Measurements from ENCODE around the gene LRP2BP.

LRP2BP gene

GRCh38 chr4:185395238-185395955 lies at the start of gene LRP2BP:
TSS of gene LRP2BP (minus strand) at chr4:185395924. CDS start at chr4:185378186, 17,738 bp downstream.
- DNase-seq (ENCODE audit: low read depth in 3 of 3) = no peak

- DNase-seq (ENCODE audit: low read depth in 3 of 3) = no peak
Observed at GRCh38 chr4:185445209-185445608, 49.5 kb upstream of the LRP2BP start.

- no peak for DNase-seq (ENCODE audit: low read depth in 3 of 3)
Observed at GRCh38 chr4:185441479-185441878, 45.8 kb upstream of the LRP2BP start.

- no peak for DNase-seq (ENCODE audit: low read depth in 3 of 3)
Observed at GRCh38 chr4:185437809-185438208, 42.1 kb upstream of the LRP2BP start.

GRCh38 chr4:185435466-185435865 lies 39.7 kb upstream of the LRP2BP start:
- DNase-seq (ENCODE audit: low read depth in 3 of 3) = no peak

- no peak for DNase-seq (ENCODE audit: low read depth in 3 of 3)
Observed at GRCh38 chr4:185429660-185430059, 33.9 kb upstream of the LRP2BP start.

GRCh38 chr4:185426960-185427688 lies 31.4 kb upstream of the LRP2BP start:
- no peak for DNase-seq (ENCODE audit: low read depth in 3 of 3)

- peak; percentile 69 to 78 (median 74) for DNase-seq (ENCODE audit: low read depth in 3 of 3)
Observed at GRCh38 chr4:185425647-185426352, 30.1 kb upstream of the LRP2BP start, which contains the start of gene UFSP2. TSS of gene UFSP2 (minus strand) at chr4:185425964. CDS start at chr4:185425868, 96 bp downstream.

GRCh38 chr4:185424905-185425646 lies 29.4 kb upstream of the LRP2BP start:
- no peak for DNase-seq (ENCODE audit: low read depth in 3 of 3)

GRCh38 chr4:185421366-185422124 lies 25.8 kb upstream of the LRP2BP start:
- no peak for DNase-seq (ENCODE audit: low read depth in 3 of 3)

- no peak for DNase-seq (ENCODE audit: low read depth in 3 of 3)
Observed at GRCh38 chr4:185416955-185417354, 21.2 kb upstream of the LRP2BP start.

GRCh38 chr4:185412412-185412811 lies 16.7 kb upstream of the LRP2BP start:
- DNase-seq (ENCODE audit: low read depth in 3 of 3) = no peak

GRCh38 chr4:185411849-185412248 lies 16.1 kb upstream of the LRP2BP start:
- DNase-seq (ENCODE audit: low read depth in 3 of 3) = no peak

GRCh38 chr4:185408432-185408831 lies 12.7 kb upstream of the LRP2BP start:
- DNase-seq (ENCODE audit: low read depth in 3 of 3) = no peak

- DNase-seq (ENCODE audit: low read depth in 3 of 3) = no peak
Observed at GRCh38 chr4:185405296-185405999, 9.7 kb upstream of the LRP2BP start.

- DNase-seq (ENCODE audit: low read depth in 3 of 3) = no peak
Observed at GRCh38 chr4:185404031-185404430, 8.3 kb upstream of the LRP2BP start.

GRCh38 chr4:185399466-185399865 lies 3.7 kb upstream of the LRP2BP start:
- DNase-seq (ENCODE audit: low read depth in 3 of 3) = no peak

GRCh38 chr4:185398618-185399017 lies 2.9 kb upstream of the LRP2BP start:
- no peak for DNase-seq (ENCODE audit: low read depth in 3 of 3)

GRCh38 chr4:185396724-185397385 lies 1.1 kb upstream of the LRP2BP start, which contains the start of gene ANKRD37:
TSS of gene ANKRD37 (plus strand) at chr4:185396841. CDS start at chr4:185396924, 83 bp downstream.
- DNase-seq (ENCODE audit: low read depth in 3 of 3) = no peak
